SJSA1 (cell line): ENCODE data around the gene PSMB3. TPM values are rescaled to one million over a fixed set of nuclear protein-coding genes. Genes with fewer than 3 reads are reported as not detected.

Experiments
- DNase-seq, 2 experiments: peaks; one replicate each; pipeline ENCODE4 v3.0.0-alpha.2; 2015 to 2020; ENCODE audit warnings: low spot score in 2 of 2, low read depth in 1 of 2
- H3K27ac ChIP-seq: fragments of 250-450 bp; sonication (Bioruptor Pico); 2 replicates; pipeline ENCODE4 v1.5.1; 2020; ENCODE audit warnings: mild to moderate bottlenecking, moderate library complexity
- H3K27me3 ChIP-seq: fragments of 250-450 bp; sonication (Bioruptor Pico); replicated peaks from 2 replicates; pipeline ENCODE4 v1.5.1; 2020; ENCODE audit warnings: mild to moderate bottlenecking, moderate library complexity
- H3K36me3 ChIP-seq: fragments of 250-450 bp; sonication (Bioruptor Pico); 2 replicates; pipeline ENCODE4 v1.5.1; 2020; ENCODE audit warnings: mild to moderate bottlenecking
- H3K4me1 ChIP-seq: fragments of 250-450 bp; sonication (Bioruptor Pico); replicated peaks from 2 replicates; pipeline ENCODE4 v1.6.1; 2021; ENCODE audit warnings: mild to moderate bottlenecking
- H3K4me3 ChIP-seq: fragments of 250-450 bp; sonication (Bioruptor Pico); 2 replicates; pipeline ENCODE4 v1.5.1; 2020; ENCODE audit warnings: mild to moderate bottlenecking
- H3K9me3 ChIP-seq: fragments of 250-450 bp; sonication (Bioruptor Pico); replicated peaks from 2 replicates; pipeline ENCODE4 v1.5.1; 2020; ENCODE audit warnings: mild to moderate bottlenecking
- total RNA-seq: library from RNA; depleted of rRNA; stranded (reverse); fragments of >200 nt; shearing (Covaris generic); gene quantifications from 2 replicates; pipeline ENCODE4 v1.2.3, GENCODE V29; 2014; rRNA removed

The PSMB3 gene
- 297 and 448 TPM in 2 replicates for total RNA-seq

- peak within 1 kb of the TSS; percentile 59 for H3K27ac ChIP-seq
- DNase-seq: peak; percentile 96 to 98
- H3K36me3 ChIP-seq: peaks cover 42% of the 10 kb centered on the region
- H3K4me1 ChIP-seq: peaks cover 30% of the 10 kb centered on the region
- no peaks in the 10 kb centered on the region for H3K27me3 ChIP-seq
- no peaks in the 10 kb centered on the region for H3K9me3 ChIP-seq
- H3K4me3 ChIP-seq: peak within 1 kb of the TSS; percentile 68
Measured at GRCh38 chr17:38752308-38753070, at the start of gene PSMB3. Gene PSMB3, plus strand, starts transcription at chr17:38752741. Its CDS starts 86 bp downstream, at chr17:38752827.

GRCh38 chr17:38702916-38703741 lies 49.4 kb upstream of the PSMB3 start:
- DNase-seq: no peak
- peak overlapping the region; percentile 60 for H3K27ac ChIP-seq

GRCh38 chr17:38703742-38704605 lies 48.6 kb upstream of the PSMB3 start:
- DNase-seq: no peak
- Histone ChIP-seq H3K4me1 (peaks cover 39% of the 10 kb centered on the region), H3K27ac (peak overlapping the region; percentile 88), H3K36me3 (peaks cover 5% of the 10 kb centered on the region), H3K9me3 (no peaks in the 10 kb centered on the region; the same call in 1 of the 2 replicates), H3K27me3 (no peaks in the 10 kb centered on the region), H3K4me3 (peak overlapping the region; percentile 84)

More at GRCh38 chr17:38702916-38703741, 49.4 kb upstream of the PSMB3 start:
- no peaks in the 10 kb centered on the region; the same call in 1 of the 2 replicates for H3K9me3 ChIP-seq
- H3K27me3 ChIP-seq: no peaks in the 10 kb centered on the region
- peaks cover 39% of the 10 kb centered on the region for H3K4me1 ChIP-seq
- peaks cover 3% of the 10 kb centered on the region; the same call in 1 of the 2 replicates for H3K36me3 ChIP-seq
- peak overlapping the region; percentile 60 for H3K4me3 ChIP-seq

DNA sequence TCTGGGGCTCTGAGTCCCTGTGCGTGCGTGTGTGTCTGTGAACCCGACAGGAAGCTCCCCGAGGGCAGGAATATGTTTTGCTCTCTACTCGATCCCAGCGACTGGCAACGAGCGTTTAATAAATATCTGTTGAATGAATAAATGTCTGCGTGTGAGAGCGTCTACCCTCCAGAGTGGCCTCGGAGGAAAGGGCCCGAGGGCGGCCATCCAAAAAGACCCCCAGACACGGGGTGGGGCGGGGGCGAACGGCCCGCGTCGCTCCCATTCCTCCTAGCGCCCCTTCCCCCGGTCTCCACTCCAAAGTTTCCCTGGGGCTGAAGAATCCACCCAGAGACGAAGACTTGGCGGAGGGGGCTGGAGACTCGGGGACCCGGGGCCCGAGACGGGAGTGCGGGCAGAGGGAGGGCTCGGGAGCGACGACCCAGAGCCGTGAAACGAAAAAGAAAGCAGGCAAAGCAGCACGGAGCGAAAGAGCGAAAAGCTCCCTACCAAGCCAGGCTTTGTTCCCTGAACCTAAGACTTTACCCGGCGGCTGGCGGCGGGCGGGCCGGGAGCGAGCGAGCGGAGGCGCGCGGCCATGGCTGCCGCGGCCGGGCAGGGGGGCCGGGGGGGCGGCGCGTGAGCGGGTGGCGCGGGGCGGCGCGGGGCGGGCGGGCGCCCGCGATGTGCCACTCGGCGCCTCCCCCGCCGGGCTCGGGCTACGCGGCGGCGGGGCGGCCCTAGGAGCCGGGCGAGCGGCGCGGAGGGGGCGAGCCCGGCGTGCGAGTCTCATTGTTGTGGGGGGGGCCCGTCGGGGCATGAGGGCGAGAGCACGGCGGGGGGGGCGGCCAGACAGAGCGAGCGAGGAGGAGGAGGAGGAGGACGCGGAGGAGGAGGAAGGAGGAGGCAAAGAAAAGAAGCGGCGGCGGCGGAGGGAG lies 47.7 kb upstream of the PSMB3 start, which contains the start of gene MLLT6:
Gene MLLT6, plus strand, starts transcription at position 668 of the 917 bp plus-strand sequence. CDS start 360 bp downstream, outside the sequence.
- H3K9me3 ChIP-seq: no peaks in the 10 kb centered on the region; the same call in 1 of the 2 replicates
- peak within 1 kb of the TSS; percentile 88 for H3K27ac ChIP-seq
- peaks cover 39% of the 10 kb centered on the region for H3K4me1 ChIP-seq
- no peaks in the 10 kb centered on the region for H3K27me3 ChIP-seq
- DNase-seq: peak; percentile 49 to 77
- H3K36me3 ChIP-seq: peaks cover 14% of the 10 kb centered on the region
- peak within 1 kb of the TSS; percentile 84 for H3K4me3 ChIP-seq

GRCh38 chr17:38705523-38705802 lies 47.1 kb upstream of the PSMB3 start:
- Histone ChIP-seq H3K27me3 (no peaks in the 10 kb centered on the region), H3K36me3 (peaks cover 14% of the 10 kb centered on the region), H3K27ac (no peak overlapping the region), H3K4me1 (peaks cover 39% of the 10 kb centered on the region), H3K4me3 (peak overlapping the region; percentile 84), H3K9me3 (no peaks in the 10 kb centered on the region; the same call in 1 of the 2 replicates)
- no peak for DNase-seq

DNA sequence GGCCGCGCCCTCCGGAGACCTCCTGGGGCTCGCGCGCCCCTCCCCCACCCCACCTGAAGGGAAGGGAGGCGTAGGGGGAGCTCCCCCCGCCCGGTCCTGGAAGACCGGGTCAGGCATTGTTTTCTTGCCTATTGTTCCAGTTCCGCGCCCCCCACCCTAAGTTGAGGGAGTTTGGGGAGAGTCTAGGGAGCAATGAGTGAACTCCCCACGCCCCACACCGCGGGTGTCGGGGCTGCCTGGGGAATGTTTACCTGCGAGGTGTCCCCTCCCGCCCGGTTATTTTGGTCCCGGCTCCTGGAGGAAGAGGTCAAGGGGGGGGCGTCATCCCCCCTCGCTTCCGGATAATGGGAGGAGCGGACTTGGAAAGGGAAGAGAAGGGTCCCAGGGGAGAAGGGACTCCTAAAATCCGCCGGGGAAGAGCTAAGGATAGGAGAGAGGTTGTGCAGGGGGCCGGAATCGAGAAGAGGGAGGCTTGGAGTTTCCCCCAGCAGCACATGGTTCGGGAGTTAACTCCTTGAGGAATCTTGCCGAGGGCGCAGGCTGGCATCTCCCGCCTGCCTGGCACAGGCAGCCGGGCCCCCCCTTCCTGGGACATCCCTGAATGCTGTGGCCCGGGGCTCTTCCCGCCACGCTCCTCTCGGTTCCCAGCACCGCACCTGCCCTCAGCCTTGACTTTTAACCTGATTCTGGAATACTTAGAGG lies 46.6 kb upstream of the PSMB3 start:
- H3K9me3 ChIP-seq: no peaks in the 10 kb centered on the region; the same call in 1 of the 2 replicates
- peaks cover 14% of the 10 kb centered on the region for H3K36me3 ChIP-seq
- no peaks in the 10 kb centered on the region for H3K27me3 ChIP-seq
- H3K4me3 ChIP-seq: peak overlapping the region; percentile 84
- peaks cover 39% of the 10 kb centered on the region for H3K4me1 ChIP-seq
- DNase-seq: peak in 1 of 2 experiments; percentile 51
- H3K27ac ChIP-seq: no peak overlapping the region

GRCh38 chr17:38706505-38707216 lies 45.9 kb upstream of the PSMB3 start:
- Histone ChIP-seq H3K4me3 (peak overlapping the region; percentile 84), H3K27ac (no peak overlapping the region)
- DNase-seq: no peak

DNA sequence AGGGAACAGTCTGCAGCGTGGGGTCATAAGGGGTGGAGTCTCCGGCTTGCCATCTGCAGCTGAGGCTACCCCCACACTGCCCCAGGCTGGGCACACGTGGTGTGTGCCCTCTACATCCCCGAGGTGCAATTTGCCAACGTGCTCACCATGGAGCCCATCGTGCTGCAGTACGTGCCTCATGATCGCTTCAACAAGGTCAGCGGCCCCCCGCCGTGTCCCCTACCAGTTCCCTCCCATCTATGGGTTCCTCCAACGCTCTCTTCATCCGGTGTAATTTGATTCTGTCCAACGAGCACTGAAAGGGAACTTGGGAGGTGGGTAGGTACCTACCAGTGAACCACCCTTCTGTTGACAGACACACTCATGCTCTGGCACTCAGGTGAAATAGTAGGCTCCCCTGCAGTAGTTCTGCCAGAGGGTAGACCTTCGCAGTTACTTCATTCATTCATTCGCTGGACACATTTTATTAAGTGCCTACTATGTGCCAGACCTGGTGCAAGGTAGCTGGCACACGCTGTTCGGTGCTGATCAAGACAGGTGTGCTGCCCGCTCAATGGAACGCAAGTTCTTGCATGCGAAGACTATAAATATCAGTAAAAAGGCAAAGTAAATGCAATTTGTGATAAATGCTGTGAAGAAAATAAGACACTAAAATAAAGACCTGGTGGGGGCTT lies 44.7 kb upstream of the PSMB3 start:
- Histone ChIP-seq H3K27ac (no peak overlapping the region), H3K4me3 (no peak overlapping the region), H3K9me3 (no peaks in the 10 kb centered on the region; the same call in 1 of the 2 replicates), H3K27me3 (no peaks in the 10 kb centered on the region), H3K36me3 (peaks cover 19% of the 10 kb centered on the region), H3K4me1 (peaks cover 24% of the 10 kb centered on the region)
- DNase-seq: no peak

More at GRCh38 chr17:38706505-38707216, 45.9 kb upstream of the PSMB3 start:
- Histone ChIP-seq H3K27me3 (no peaks in the 10 kb centered on the region), H3K36me3 (peaks cover 14% of the 10 kb centered on the region), H3K4me1 (peaks cover 32% of the 10 kb centered on the region), H3K9me3 (no peaks in the 10 kb centered on the region; the same call in 1 of the 2 replicates)

- Histone ChIP-seq H3K36me3 (peaks cover 28% of the 10 kb centered on the region), H3K9me3 (no peaks in the 10 kb centered on the region; the same call in 1 of the 2 replicates), H3K4me3 (no peak overlapping the region), H3K4me1 (peaks cover 16% of the 10 kb centered on the region), H3K27ac (no peak overlapping the region), H3K27me3 (no peaks in the 10 kb centered on the region)
- DNase-seq: no peak
Measured at GRCh38 chr17:38709104-38709820, 43.3 kb upstream of the PSMB3 start.

DNA sequence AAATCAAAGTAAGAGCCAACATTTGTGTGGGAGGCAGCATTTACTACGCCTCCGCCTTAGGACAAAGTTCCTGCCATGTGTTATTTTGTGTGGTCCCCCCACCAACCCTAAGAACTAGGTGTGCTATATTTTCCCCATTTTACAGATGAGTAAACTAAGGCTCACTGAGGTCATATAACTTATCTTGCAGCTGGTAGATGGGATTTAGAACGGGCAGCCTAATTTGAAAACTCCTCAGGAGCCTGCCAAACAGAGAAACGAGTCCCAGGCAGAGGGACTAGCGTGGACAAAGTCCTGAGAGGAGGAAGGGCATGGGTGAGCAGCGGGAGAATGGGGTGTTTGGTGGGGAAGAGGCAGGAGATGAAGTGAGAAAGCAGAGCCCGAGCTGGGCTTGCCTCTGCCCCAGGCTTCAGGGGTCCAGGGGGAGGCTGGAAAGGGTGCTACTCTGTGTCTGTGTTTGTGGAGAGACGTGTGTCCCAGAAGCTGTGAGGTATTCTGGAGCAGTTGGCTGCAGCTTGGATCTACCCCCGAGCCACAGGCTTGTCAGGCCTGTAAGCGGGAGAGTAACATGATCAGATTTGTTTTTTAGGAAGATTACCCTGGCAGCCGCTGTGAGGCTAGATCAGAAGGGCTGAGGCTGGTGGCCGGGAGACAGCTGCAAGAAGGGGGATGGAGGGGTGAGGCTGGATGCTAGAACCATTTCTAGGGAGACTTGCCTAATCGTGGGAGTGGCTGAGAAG lies 42.5 kb upstream of the PSMB3 start:
- H3K27ac ChIP-seq: no peak overlapping the region
- H3K4me1 ChIP-seq: peaks cover 11% of the 10 kb centered on the region
- DNase-seq: no peak
- no peak overlapping the region for H3K4me3 ChIP-seq
- peaks cover 25% of the 10 kb centered on the region for H3K36me3 ChIP-seq
- H3K27me3 ChIP-seq: no peaks in the 10 kb centered on the region
- no peaks in the 10 kb centered on the region for H3K9me3 ChIP-seq
